A673 (cell line): Measurements from ENCODE around the gene SELENOS. TPM values are rescaled to one million over a fixed set of nuclear protein-coding genes. Genes with fewer than 3 reads are reported as not detected.

Experiments
- BruUV-seq: library from RNA; stranded (reverse); fragments of 400-500 nt; replicated peaks from 2 replicates; lab custom pipeline; 2021; lab: Mats Ljungman, UMichigan
- CTCF ChIA-PET: fragments of 300-600 bp; sonication (Branson Sonifier 250); formaldehyde crosslinking; loops from one replicate; lab custom pipeline; 2022; ENCODE audit warnings: antibody characterized with exemption; lab: Charles Lee
- POLR2A ChIA-PET: fragments of 300-600 bp; sonication (Branson Sonifier 250); formaldehyde crosslinking; loops from one replicate; lab custom pipeline; 2022; ENCODE audit warnings: antibody characterized with exemption; ENCODE audit not compliant: low non-redundant PET; lab: Charles Lee
- DNase-seq: peaks from one replicate; pipeline ENCODE4 v3.0.0-alpha.2; 2015; ENCODE audit warnings: low spot score
- H3K27ac ChIP-seq: fragments of 200-600 bp; sonication (generic); 2 replicates; pipeline ENCODE4 v1.5.1; 2016; ENCODE audit warnings: mixed run types, low read depth, mild to moderate bottlenecking, mixed read lengths, antibody characterized with exemption, low read length; ENCODE audit not compliant: poor library complexity, severe bottlenecking
- H3K27me3 ChIP-seq: fragments of 200-600 bp; sonication (generic); replicated peaks from 2 replicates; pipeline ENCODE4 v1.6.1; 2017; ENCODE audit warnings: mixed run types, low read depth, mild to moderate bottlenecking, mixed read lengths, antibody characterized with exemption, low read length; ENCODE audit not compliant: insufficient read depth, poor library complexity
- H3K36me3 ChIP-seq: fragments of 200-600 bp; sonication (generic); 2 replicates; pipeline ENCODE4 v1.6.1; 2016; ENCODE audit warnings: mixed run types, mild to moderate bottlenecking, mixed read lengths, antibody characterized with exemption, low read length; ENCODE audit not compliant: insufficient read depth, poor library complexity, severe bottlenecking
- H3K4me1 ChIP-seq: fragments of 200-600 bp; sonication (generic); 2 replicates; pipeline ENCODE4 v1.6.1; 2017; ENCODE audit warnings: mixed run types, mild to moderate bottlenecking, mixed read lengths, antibody characterized with exemption, low read length; ENCODE audit not compliant: insufficient read depth, poor library complexity, severe bottlenecking
- H3K4me3 ChIP-seq: fragments of 200-600 bp; sonication (generic); 2 replicates; pipeline ENCODE4 v1.5.1; 2016; ENCODE audit warnings: low read depth, mixed run types, mild to moderate bottlenecking, mixed read lengths, low read length; ENCODE audit not compliant: poor library complexity, severe bottlenecking
- H3K9me3 ChIP-seq: fragments of 200-600 bp; sonication (generic); 2 replicates; pipeline ENCODE4 v1.6.1; 2016; ENCODE audit warnings: mixed run types, low read depth, mild to moderate bottlenecking, mixed read lengths, antibody characterized with exemption, low read length; ENCODE audit not compliant: poor library complexity, severe bottlenecking
- EZH2 ChIP-seq: fragments of 200-600 bp; sonication (generic); IDR thresholded peaks from 2 replicates; pipeline ENCODE4 v1.6.1; 2017; ENCODE audit warnings: borderline replicate concordance, low read depth, mild to moderate bottlenecking, mixed read lengths, antibody characterized with exemption, low read length; ENCODE audit not compliant: poor library complexity, severe bottlenecking
- intact Hi-C: fragments of 100-400 bp; cut with micrococcal nuclease; formaldehyde crosslinking; loops from one replicate; pipeline ENCODE4 v1.10.0; 2022; ENCODE audit not compliant: unreplicated experiment
- total RNA-seq: library from RNA; stranded (reverse); gene quantifications from 2 replicates; pipeline ENCODE4 v1.2.3, GENCODE V29; 2021
- TF ChIP-seq, protein P1 (sequence below): fragments of 300-800, 200-600 bp; sonication (generic); conservative IDR thresholded peaks from 2 replicates; pipeline ENCODE4 v1.5.1; 2017; ENCODE audit warnings: low read depth, mild to moderate bottlenecking, antibody characterized with exemption, low read length, moderate library complexity, mixed read lengths

SELENOS gene
- total RNA-seq, 1 experiment from 2014 or later: 40.1 TPM

DNA sequence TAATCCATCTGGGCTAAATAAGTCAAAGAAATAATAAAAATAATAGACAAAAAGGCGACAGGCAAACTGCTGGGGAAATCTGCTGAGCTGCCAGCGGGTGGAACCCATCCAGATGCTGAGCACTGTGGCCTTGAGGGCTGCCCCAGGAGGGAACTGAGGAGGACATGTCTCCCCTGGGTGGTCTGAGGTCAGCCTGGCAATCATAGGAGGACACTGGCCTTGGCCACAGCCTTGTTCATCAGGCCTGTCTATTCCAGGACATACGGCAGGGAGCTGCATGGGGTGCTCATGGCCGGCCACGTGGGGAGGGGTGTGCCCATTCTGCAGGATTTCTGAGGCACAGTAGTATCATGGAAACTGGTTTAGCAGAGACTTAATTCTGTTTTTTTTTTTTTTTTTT, 39.2 kb upstream of the SELENOS start:
- POLR2A ChIA-PET: no interaction called here
- Histone ChIP-seq H3K27ac (no peak overlapping the region), H3K4me1 (peaks cover 6% of the 10 kb centered on the region), H3K9me3 (no peaks in the 10 kb centered on the region), H3K27me3 (no peaks in the 10 kb centered on the region), H3K36me3 (no peaks in the 10 kb centered on the region), H3K4me3 (no peak overlapping the region)
- intact Hi-C loops: no loop called here
- DNase-seq: no peak
- TF ChIP-seq EZH2: no peak
- TF ChIP-seq, protein P1, sequence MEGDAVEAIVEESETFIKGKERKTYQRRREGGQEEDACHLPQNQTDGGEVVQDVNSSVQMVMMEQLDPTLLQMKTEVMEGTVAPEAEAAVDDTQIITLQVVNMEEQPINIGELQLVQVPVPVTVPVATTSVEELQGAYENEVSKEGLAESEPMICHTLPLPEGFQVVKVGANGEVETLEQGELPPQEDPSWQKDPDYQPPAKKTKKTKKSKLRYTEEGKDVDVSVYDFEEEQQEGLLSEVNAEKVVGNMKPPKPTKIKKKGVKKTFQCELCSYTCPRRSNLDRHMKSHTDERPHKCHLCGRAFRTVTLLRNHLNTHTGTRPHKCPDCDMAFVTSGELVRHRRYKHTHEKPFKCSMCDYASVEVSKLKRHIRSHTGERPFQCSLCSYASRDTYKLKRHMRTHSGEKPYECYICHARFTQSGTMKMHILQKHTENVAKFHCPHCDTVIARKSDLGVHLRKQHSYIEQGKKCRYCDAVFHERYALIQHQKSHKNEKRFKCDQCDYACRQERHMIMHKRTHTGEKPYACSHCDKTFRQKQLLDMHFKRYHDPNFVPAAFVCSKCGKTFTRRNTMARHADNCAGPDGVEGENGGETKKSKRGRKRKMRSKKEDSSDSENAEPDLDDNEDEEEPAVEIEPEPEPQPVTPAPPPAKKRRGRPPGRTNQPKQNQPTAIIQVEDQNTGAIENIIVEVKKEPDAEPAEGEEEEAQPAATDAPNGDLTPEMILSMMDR: no peak
- no TSS peak for BruUV-seq
- CTCF ChIA-PET: no interaction called here

DNA sequence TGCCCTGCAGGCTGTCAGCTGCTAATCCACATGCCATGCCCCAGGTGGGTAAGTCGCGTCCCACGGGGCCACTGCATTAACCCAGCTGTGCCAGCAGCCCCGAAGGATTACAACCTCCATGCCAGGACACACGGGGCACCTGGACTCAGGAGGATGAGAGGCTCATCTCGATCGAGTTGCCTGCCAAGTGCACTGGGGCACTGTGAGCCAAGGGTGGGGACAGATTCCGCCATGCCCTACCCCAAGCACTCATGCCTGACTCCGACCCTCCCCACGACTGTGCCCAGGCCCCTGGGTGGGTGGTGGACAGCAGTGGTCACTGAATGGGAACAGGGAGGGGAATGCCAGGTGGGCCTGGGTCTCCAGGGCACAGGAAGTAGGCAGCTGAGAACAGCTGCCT, 38.5 kb upstream of the SELENOS start:
- no peak for TF ChIP-seq EZH2
- TF ChIP-seq, protein P1: no peak
- Histone ChIP-seq H3K27me3 (no peaks in the 10 kb centered on the region), H3K27ac (no peak overlapping the region), H3K9me3 (no peaks in the 10 kb centered on the region), H3K36me3 (no peaks in the 10 kb centered on the region), H3K4me1 (peaks cover 6% of the 10 kb centered on the region), H3K4me3 (no peak overlapping the region)
- POLR2A ChIA-PET: no interaction called here
- BruUV-seq: no TSS peak
- CTCF ChIA-PET: no interaction called here
- intact Hi-C loops: no loop called here
- DNase-seq: no peak

DNA sequence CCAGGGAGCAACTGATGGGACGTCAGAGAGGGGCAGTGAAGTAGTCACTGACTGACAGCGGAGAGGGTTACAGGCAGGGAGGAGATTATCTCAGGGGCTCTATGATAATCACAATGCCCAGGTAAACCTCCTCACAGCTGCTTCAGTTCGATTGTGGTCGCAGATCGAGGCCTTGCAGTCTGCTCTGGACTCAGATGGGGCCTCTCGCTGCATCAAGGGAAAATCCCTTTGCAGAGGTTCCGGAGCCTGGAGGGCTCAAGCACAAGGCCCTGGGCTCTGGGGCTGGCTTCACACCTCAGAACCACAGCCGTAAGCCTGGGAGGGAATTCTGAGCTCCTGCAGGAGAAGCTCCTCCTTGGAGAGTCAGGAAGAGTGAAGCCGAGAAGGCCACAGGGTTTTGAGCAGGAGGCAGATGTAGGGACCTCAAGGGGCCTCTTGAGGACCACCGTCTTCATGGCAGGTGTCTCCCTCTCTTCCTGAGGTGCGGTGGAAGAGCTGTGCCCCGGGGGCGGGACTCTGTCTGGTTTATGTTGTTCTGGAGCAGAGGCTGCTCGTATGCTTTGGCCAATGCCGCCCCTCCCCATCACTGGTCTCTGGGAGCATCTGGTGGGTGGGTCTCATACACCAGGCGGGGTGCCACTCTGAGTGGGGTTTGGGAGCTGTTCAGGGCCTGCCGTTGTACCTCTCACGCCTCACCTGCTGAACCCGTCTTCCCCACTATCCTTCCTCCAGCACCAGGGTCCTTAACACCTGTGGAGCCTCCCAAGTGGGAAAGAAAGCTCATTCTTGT, 37.2 kb upstream of the SELENOS start:
- no peak for DNase-seq
- POLR2A ChIA-PET: no interaction called here
- H3K27me3 ChIP-seq: no peaks in the 10 kb centered on the region
- H3K27ac ChIP-seq: no peak overlapping the region
- intact Hi-C loops: no loop called here
- BruUV-seq: no TSS peak
- H3K4me1 ChIP-seq: no peaks in the 10 kb centered on the region
- no peaks in the 10 kb centered on the region for H3K9me3 ChIP-seq
- TF ChIP-seq, protein P1: no peak
- no peak for TF ChIP-seq EZH2
- H3K4me3 ChIP-seq: no peak overlapping the region
- CTCF ChIA-PET: no interaction called here
- H3K36me3 ChIP-seq: no peaks in the 10 kb centered on the region
